ENCODE data around the gene KCNK3. TPM values are rescaled to one million over a fixed set of nuclear protein-coding genes. Genes with fewer than 3 reads are reported as not detected.

Gene KCNK3
- total RNA-seq, 1 donor: 2.3 TPM

- no peak for DNase-seq (ENCODE audit: low read depth)
- peak; percentile 30 for TF ChIP-seq CTCF (IDR thresholded peaks at IDR 0.05; ENCODE audit: insufficient read depth, low read length)
Measured at GRCh38 chr2:26727641-26728561, 35.4 kb downstream of the KCNK3 start.

GRCh38 chr2:26729311-26729710, 36.8 kb downstream of the KCNK3 start:
- no peak for DNase-seq (ENCODE audit: low read depth)
- TF ChIP-seq CTCF (IDR thresholded peaks at IDR 0.05; ENCODE audit: insufficient read depth, low read length): no peak
- no peak overlapping the region for H3K4me3 ChIP-seq (ENCODE audit: low read depth, low read length)

More at GRCh38 chr2:26727641-26728561, 35.4 kb downstream of the KCNK3 start:
- H3K4me3 ChIP-seq (ENCODE audit: low read depth, low read length): peak overlapping the region; percentile 25

- no peak for TF ChIP-seq CTCF (IDR thresholded peaks at IDR 0.05; ENCODE audit: insufficient read depth, low read length)
- no peak for DNase-seq (ENCODE audit: low read depth)
- H3K4me3 ChIP-seq (ENCODE audit: low read depth, low read length): no peak overlapping the region
Measured at GRCh38 chr2:26730549-26731344, 38.2 kb downstream of the KCNK3 start.

- TF ChIP-seq CTCF (IDR thresholded peaks at IDR 0.05; ENCODE audit: insufficient read depth, low read length): no peak
Measured at GRCh38 chr2:26731714-26732113, 39.2 kb downstream of the KCNK3 start.

GRCh38 chr2:26732446-26732845, 39.9 kb downstream of the KCNK3 start:
- no peak for TF ChIP-seq CTCF (IDR thresholded peaks at IDR 0.05; ENCODE audit: insufficient read depth, low read length)
- H3K4me3 ChIP-seq (ENCODE audit: low read depth, low read length): no peak overlapping the region
- DNase-seq (ENCODE audit: low read depth): no peak

More at GRCh38 chr2:26731714-26732113, 39.2 kb downstream of the KCNK3 start:
- no peak for DNase-seq (ENCODE audit: low read depth)
- no peak overlapping the region for H3K4me3 ChIP-seq (ENCODE audit: low read depth, low read length)

- no peak overlapping the region for H3K4me3 ChIP-seq (ENCODE audit: low read depth, low read length)
- no peak for TF ChIP-seq CTCF (IDR thresholded peaks at IDR 0.05; ENCODE audit: insufficient read depth, low read length)
- DNase-seq (ENCODE audit: low read depth): no peak
Measured at GRCh38 chr2:26733413-26733812, 40.9 kb downstream of the KCNK3 start.
